Erythroblast (primary cell): ENCODE measurements around the gene IPO13.

Experiments
- GATA1 ChIP-seq: IDR thresholded peaks from 2 replicates; pipeline ENCODE4 v1.6.1; 2011; ENCODE audit warnings: low read depth, mild to moderate bottlenecking, control low read depth, low read length, moderate library complexity
- POLR2A ChIP-seq: IDR thresholded peaks from 2 replicates; pipeline ENCODE4 v1.6.1; 2011; ENCODE audit warnings: mild to moderate bottlenecking, low read length

DNA sequence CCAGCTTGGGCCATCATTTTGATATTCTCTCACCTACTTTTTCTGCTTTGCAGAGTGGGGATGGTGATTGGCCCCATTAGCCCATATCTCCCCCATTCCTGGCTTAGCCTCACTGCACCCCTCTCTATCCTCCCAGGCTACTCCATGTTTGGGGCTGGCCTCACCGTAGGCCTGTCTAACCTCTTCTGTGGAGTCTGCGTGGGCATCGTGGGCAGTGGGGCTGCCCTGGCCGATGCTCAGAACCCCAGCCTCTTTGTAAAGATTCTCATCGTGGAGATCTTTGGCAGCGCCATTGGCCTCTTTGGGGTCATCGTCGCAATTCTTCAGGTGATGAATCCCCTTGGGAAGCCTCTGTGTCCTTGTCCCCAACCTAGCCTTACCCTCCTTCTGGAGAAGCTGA lies 30.1 kb downstream of the IPO13 start:
- TF ChIP-seq POLR2A (no peak), GATA1 (no peak)
